Adrenal gland (tissue), 12 donors: Measurements from ENCODE around the gene AOPEP. TPM values are rescaled to one million over a fixed set of nuclear protein-coding genes. Genes with fewer than 3 reads are reported as not detected.

Source experiments
- DNase-seq, 7 donors: peaks; one replicate each; pipeline ENCODE4 v3.0.0-alpha.2; 2019 to 2020
- H3K27ac ChIP-seq, 5 donors: fragments of 200-600 bp; sonication (generic) in 4 of 5; 1 replicate in 3 of 5; 2 replicates in 2 of 5; pipeline versions ENCODE4 v1.5.1 to v1.8.0; 2016 to 2020; ENCODE audit warnings: mild to moderate bottlenecking in 1 of 5
- H3K27me3 ChIP-seq: fragments of 200-600 bp; 2 replicates; pipeline ENCODE4 v1.8.0; 2021
- H3K36me3 ChIP-seq, 2 donors: fragments of 200-600 bp; replicated peaks in 1 of 2; 1 replicate in 1 of 2; 2 replicates in 1 of 2; pipeline versions ENCODE4 v1.5.1 to v1.8.0; 2018 to 2022
- H3K4me1 ChIP-seq, 2 donors: fragments of 200-600 bp; replicated peaks in 1 of 2; 1 replicate in 1 of 2; 2 replicates in 1 of 2; pipeline versions ENCODE4 v1.5.1 to v1.8.0; 2018 to 2021
- H3K4me3 ChIP-seq, 4 donors: fragments of 200-600 bp; sonication (generic) in 3 of 4; one replicate each; pipeline ENCODE4 v1.5.1; 2016 to 2018
- H3K9me3 ChIP-seq, 3 donors: fragments of 200-600 bp; sonication (generic) in 1 of 3; replicated peaks in 1 of 3; 1 replicate in 2 of 3; 2 replicates in 1 of 3; pipeline versions ENCODE4 v1.5.1 to v1.8.0; 2016 to 2021
- POLR2A ChIP-seq, 2 donors: fragments of 450-650 bp; IDR thresholded peaks; one replicate each; pipeline ENCODE4 v1.6.1; 2017; ENCODE audit warnings: antibody characterized with exemption in 2 of 2, mild to moderate bottlenecking in 2 of 2, moderate library complexity in 1 of 2
- WGBS, 4 donors: extraction: QIAGEN DNeasy Blood & Tissue Kit in 2 of 4; methylation state at CpG; one replicate each; pipeline versions ENCODE4 v1.1.5 to v1.1.7; 2013 to 2017; 5-methylcytosine and 5-hydroxymethylcytosine counted together
- intact Hi-C, 2 donors: fragments of 100-400 bp; cut with DNase I; formaldehyde crosslinking; loops; one replicate each; pipeline versions ENCODE4 v1.14.1 to v1.15.0; 2022 to 2023
- polyA plus RNA-seq, 3 donors: library from polyadenylated mRNA; stranded (reverse); fragments of 200-250 nt in 2 of 3; fragments of 350-450 nt in 1 of 3; fragmentation: Illumina TruSeq in 1 of 3; extraction: RNeasy Lipid Tissue Mini Kit (QIAGEN cat#74804) in 1 of 3; gene quantifications; one replicate each; pipeline ENCODE4 v1.2.3, GENCODE V29; 2013 to 2014
- total RNA-seq, 9 donors: library from RNA; depleted of rRNA in 4 of 9; stranded (reverse); fragments of >200 nt in 4 of 9; fragments of 120-200 nt in 1 of 9; fragmentation: NEBNext Ultra II Directional in 1 of 9; extraction: Animal tissue kit (Norgen Biotek cat#: 25700) in 1 of 9; gene quantifications; one replicate each; pipeline versions ENCODE4 v1.1.0 to v1.2.4, GENCODE V29; 2013 to 2023
- TF ChIP-seq, protein P1 (sequence below), 6 experiments: fragments of 450-650 bp in 4 of 6; fragments of 200-600 bp in 2 of 6; sonication (generic) in 1 of 6; IDR thresholded peaks; 1 replicate in 5 of 6; 2 replicates in 1 of 6; pipeline versions ENCODE4 v1.5.1 to v1.8.0; 2016 to 2021; ENCODE audit warnings: antibody characterized with exemption in 6 of 6, mild to moderate bottlenecking in 2 of 6, moderate library complexity in 1 of 6
- donor health status: healthy with polysubstance abuse.
- donor health status: Bipolar disorder and iron deficiency.
- donor health status: DM: yes; HTN: yes; CAD: no.
- donor health status: DM: no; HTN: no; CAD: no.
- donor health status: DM: no; HTN: no; CAD: no.
- donor health status: DM: yes; HTN: yes; CAD: no.

AOPEP gene
- total and polyA plus RNA-seq, 12 donors: 31.0 to 99.6 (median 71.0) TPM

- H3K9me3 ChIP-seq: no peaks in the 10 kb centered on the region
- H3K36me3 ChIP-seq: peaks cover 0 to 14% of the 10 kb centered on the region in 2 donors
- H3K4me3 ChIP-seq: no peak overlapping the region
- no peak overlapping the region for H3K27ac ChIP-seq
- 89 to 94% (median 92%) methylated on average over 7 to 8 of the region's 8 CpGs for WGBS, 4 donors
- TF ChIP-seq, protein P1, sequence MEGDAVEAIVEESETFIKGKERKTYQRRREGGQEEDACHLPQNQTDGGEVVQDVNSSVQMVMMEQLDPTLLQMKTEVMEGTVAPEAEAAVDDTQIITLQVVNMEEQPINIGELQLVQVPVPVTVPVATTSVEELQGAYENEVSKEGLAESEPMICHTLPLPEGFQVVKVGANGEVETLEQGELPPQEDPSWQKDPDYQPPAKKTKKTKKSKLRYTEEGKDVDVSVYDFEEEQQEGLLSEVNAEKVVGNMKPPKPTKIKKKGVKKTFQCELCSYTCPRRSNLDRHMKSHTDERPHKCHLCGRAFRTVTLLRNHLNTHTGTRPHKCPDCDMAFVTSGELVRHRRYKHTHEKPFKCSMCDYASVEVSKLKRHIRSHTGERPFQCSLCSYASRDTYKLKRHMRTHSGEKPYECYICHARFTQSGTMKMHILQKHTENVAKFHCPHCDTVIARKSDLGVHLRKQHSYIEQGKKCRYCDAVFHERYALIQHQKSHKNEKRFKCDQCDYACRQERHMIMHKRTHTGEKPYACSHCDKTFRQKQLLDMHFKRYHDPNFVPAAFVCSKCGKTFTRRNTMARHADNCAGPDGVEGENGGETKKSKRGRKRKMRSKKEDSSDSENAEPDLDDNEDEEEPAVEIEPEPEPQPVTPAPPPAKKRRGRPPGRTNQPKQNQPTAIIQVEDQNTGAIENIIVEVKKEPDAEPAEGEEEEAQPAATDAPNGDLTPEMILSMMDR (IDR thresholded peaks at IDR 0.05): no peak
- TF ChIP-seq POLR2A (IDR thresholded peaks at IDR 0.05): no peak
- H3K4me1 ChIP-seq: peaks cover 0 to 31% of the 10 kb centered on the region in 2 donors
- no peaks in the 10 kb centered on the region for H3K27me3 ChIP-seq
- no peak for DNase-seq
- intact Hi-C loops: no loop called here
Observed at GRCh38 chr9:95102001-95102433, 375.5 kb downstream of the AOPEP start.

DNA sequence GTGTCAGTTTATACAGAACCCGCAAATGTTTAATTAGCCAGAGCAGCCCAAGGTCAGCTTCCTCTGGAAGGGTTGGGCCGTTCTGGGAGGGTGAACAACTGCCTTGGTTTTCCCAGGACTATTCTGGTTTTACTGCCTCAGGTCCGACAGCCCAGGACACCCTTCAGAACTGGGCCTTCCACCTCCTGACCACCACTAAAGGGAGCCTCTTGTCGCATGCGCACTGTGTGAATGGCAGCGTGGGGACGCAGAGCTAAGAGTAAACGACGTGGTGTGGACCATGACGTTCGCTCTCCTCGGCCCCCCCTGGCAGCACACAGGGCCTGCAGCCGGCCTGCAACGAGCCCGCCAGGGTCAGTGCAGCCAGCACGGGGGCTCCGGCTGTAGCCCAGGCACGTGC, 376.1 kb downstream of the AOPEP start:
- intact Hi-C loops: no loop called here
- TF ChIP-seq, protein P1 (IDR thresholded peaks at IDR 0.05): no peak
- Histone ChIP-seq H3K27me3 (no peaks in the 10 kb centered on the region), H3K4me1 (peaks cover 0 to 35% of the 10 kb centered on the region in 2 donors), H3K36me3 (peaks cover 0 to 14% of the 10 kb centered on the region in 2 donors), H3K9me3 (no peaks in the 10 kb centered on the region), H3K4me3 (no peak overlapping the region), H3K27ac (no peak overlapping the region)
- WGBS, 4 donors: 78 to 86% (median 81%) methylated on average over 3 to 18 of the region's 18 CpGs
- no peak for DNase-seq

- Histone ChIP-seq H3K27ac (peak overlapping the region in 1 of 5 donors; percentile 40), H3K36me3 (peaks cover 0 to 14% of the 10 kb centered on the region in 2 donors)
Observed at GRCh38 chr9:95103281-95103771, 376.8 kb downstream of the AOPEP start.

DNA sequence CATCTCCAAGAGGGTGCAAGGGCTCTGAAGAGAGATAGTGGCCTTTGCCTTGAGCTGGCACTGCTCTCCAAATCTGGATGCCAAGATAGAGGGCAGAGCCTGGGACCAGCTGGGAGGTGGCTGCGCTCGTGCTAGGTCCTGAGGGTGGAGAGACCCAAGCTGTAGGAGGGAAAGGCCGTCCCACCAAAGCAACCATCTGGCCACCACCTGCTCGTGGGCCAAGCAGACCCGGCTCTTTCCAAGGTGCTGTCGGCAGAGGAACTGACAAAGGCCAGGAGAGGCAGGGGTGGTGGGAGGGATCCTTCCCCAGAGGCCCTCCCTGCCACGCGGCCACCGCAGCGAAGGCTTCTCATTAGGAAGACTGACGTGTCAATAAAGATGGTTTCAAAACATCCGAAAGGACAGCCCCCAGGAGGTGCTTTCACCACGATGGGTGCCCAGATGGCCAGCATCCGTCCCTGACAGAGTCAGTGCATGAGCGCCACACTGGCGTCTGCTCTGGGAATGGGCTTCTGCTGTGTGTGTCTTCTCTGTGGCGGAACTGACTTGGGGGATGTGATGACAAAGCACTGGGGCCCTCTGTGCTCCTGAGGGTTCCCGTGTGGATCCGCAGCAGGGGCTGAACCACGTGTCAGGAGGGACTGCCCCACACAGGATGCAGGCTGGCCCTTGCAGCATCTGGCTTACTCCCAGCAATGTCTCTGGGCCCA, 377.5 kb downstream of the AOPEP start:
- peaks cover 0 to 36% of the 10 kb centered on the region in 2 donors for H3K4me1 ChIP-seq
- intact Hi-C loops: no loop called here

More at GRCh38 chr9:95103281-95103771, 376.8 kb downstream of the AOPEP start:
- peaks cover 0 to 40% of the 10 kb centered on the region in 2 donors for H3K4me1 ChIP-seq
- intact Hi-C loops: no loop called here
- no peaks in the 10 kb centered on the region for H3K27me3 ChIP-seq
- 86 to 95% (median 89%) methylated on average over 15 of the region's 15 CpGs for WGBS, 4 donors
- DNase-seq: no peak
- no peak overlapping the region for H3K4me3 ChIP-seq
- no peaks in the 10 kb centered on the region for H3K9me3 ChIP-seq
- no peak for TF ChIP-seq POLR2A (IDR thresholded peaks at IDR 0.05)
- TF ChIP-seq, protein P1 (IDR thresholded peaks at IDR 0.05): no peak

More for the DNA sequence above, 377.5 kb downstream of the AOPEP start:
- Histone ChIP-seq H3K4me3 (no peak overlapping the region), H3K36me3 (peaks cover 0 to 14% of the 10 kb centered on the region in 2 donors), H3K27me3 (no peaks in the 10 kb centered on the region), H3K27ac (peak overlapping the region in 1 of 5 donors; percentile 40), H3K9me3 (no peaks in the 10 kb centered on the region)
- TF ChIP-seq, protein P1 (IDR thresholded peaks at IDR 0.05): no peak
- no peak for TF ChIP-seq POLR2A (IDR thresholded peaks at IDR 0.05)
- 80 to 89% (median 83%) methylated on average over 12 to 20 of the region's 20 CpGs for WGBS, 4 donors
- peak in 1 of 7 donors; percentile 11 for DNase-seq
